Hepatocyte (in vitro differentiated cells): ENCODE data around the gene FAM219B. TPM values are rescaled to one million over a fixed set of nuclear protein-coding genes. Genes with fewer than 3 reads are reported as not detected.

Experiments
- DNase-seq: peaks from one replicate; pipeline ENCODE4 v3.0.0-alpha.2; 2016; ENCODE audit warnings: low spot score
- H2AFZ ChIP-seq: fragments of 200-600 bp; sonication (generic); 2 replicates; pipeline ENCODE4 v1.6.0; 2016; ENCODE audit warnings: antibody characterized with exemption, mild to moderate bottlenecking
- H3K27ac ChIP-seq: fragments of 200-600 bp; sonication (generic); 2 replicates; pipeline ENCODE4 v1.5.1; 2016; ENCODE audit warnings: mild to moderate bottlenecking
- H3K27me3 ChIP-seq: fragments of 200-600 bp; sonication (generic); 2 replicates; pipeline ENCODE4 v1.6.1; 2016
- H3K36me3 ChIP-seq: fragments of 200-600 bp; sonication (generic); replicated peaks from 2 replicates; pipeline ENCODE4 v1.5.1; 2016; ENCODE audit warnings: low read depth; ENCODE audit not compliant: insufficient read depth
- H3K4me1 ChIP-seq: fragments of 200-600 bp; sonication (generic); 2 replicates; pipeline ENCODE4 v1.5.1; 2016; ENCODE audit warnings: mild to moderate bottlenecking, moderate library complexity; ENCODE audit not compliant: insufficient read depth
- H3K4me2 ChIP-seq: fragments of 200-600 bp; sonication (generic); 2 replicates; pipeline ENCODE4 v1.6.0; 2016
- H3K4me3 ChIP-seq: fragments of 200-600 bp; sonication (generic); 2 replicates; pipeline ENCODE4 v1.5.1; 2016; ENCODE audit warnings: mild to moderate bottlenecking
- H3K79me2 ChIP-seq: fragments of 200-600 bp; sonication (generic); 2 replicates; pipeline ENCODE4 v1.6.0; 2017; ENCODE audit warnings: mild to moderate bottlenecking
- H3K9me2 ChIP-seq: fragments of 200-600 bp; sonication (generic); replicated peaks from 2 replicates; pipeline ENCODE4 v1.6.0; 2017; ENCODE audit warnings: mild to moderate bottlenecking; ENCODE audit not compliant: insufficient read depth
- H3K9me3 ChIP-seq: fragments of 200-600 bp; sonication (generic); 2 replicates; pipeline ENCODE4 v1.5.1; 2016; ENCODE audit warnings: low read depth, mild to moderate bottlenecking
- H4K20me1 ChIP-seq: fragments of 200-600 bp; sonication (generic); 2 replicates; pipeline ENCODE4 v1.6.0; 2016; ENCODE audit warnings: mild to moderate bottlenecking; ENCODE audit not compliant: insufficient read depth, poor library complexity, severe bottlenecking
- EZH2 ChIP-seq: fragments of 200-600 bp; sonication (generic); IDR thresholded peaks from 2 replicates; pipeline ENCODE4 v1.6.1; 2016; ENCODE audit warnings: antibody characterized with exemption, mild to moderate bottlenecking, borderline replicate concordance
- EZH2phosphoT487 ChIP-seq: fragments of 200-600 bp; sonication (generic); IDR thresholded peaks from one replicate; pipeline ENCODE4 v1.6.1; 2018; ENCODE audit warnings: antibody characterized with exemption, mild to moderate bottlenecking, low read depth, moderate library complexity; ENCODE audit not compliant: unreplicated experiment, severe bottlenecking
- WGBS: methylation state at CpG from one replicate; pipeline ENCODE4 v1.1.6; 2016; ENCODE audit warnings: low lambda C conversion rate; ENCODE audit errors: missing lambda C conversion rate; 5-methylcytosine and 5-hydroxymethylcytosine counted together
- polyA plus RNA-seq: library from polyadenylated mRNA; unstranded; fragments of >200 nt; fragmentation: Nextera tagmentation; extraction: Ambion mirVana; gene quantifications from 2 replicates; pipeline ENCODE4 v1.2.1, GENCODE V29; 2016
- total RNA-seq: library from RNA; depleted of rRNA; stranded (reverse); fragments of >200 nt; gene quantifications from 2 replicates; pipeline ENCODE4 v1.2.3, GENCODE V29; 2014
- TF ChIP-seq, protein P1 (sequence below): fragments of 200-600 bp; sonication (generic); IDR thresholded peaks from 2 replicates; pipeline ENCODE4 v1.5.1; 2016; ENCODE audit warnings: antibody characterized with exemption, mild to moderate bottlenecking; ENCODE audit not compliant: poor library complexity

FAM219B gene
- total and polyA plus RNA-seq, 2 experiments from 2014 or later, result 35.9 to 36.9 TPM

DNA sequence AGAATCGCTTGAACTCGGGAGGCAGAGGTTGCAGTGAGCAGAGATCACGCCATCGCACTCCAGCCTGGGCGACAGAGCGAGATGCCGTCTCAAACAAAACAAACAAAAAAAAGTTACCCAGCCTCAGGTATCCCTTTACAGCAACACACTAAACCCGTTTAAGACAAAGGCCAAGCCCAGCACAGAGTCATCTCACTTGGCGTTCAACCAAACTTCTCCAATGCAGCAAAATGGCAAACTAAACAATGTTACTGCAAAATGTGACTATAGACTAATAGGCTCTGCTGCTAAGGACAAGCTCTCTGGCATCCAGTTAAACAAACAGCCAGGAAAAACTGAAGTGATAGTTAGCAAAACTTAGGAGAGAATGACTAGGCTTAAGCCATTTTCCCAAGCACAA, 6.4 kb upstream of the FAM219B start:
- Histone ChIP-seq H3K36me3 (no peaks in the 10 kb centered on the region), H4K20me1 (no peaks in the 10 kb centered on the region), H2AFZ (no peak overlapping the region), H3K27ac (no peak overlapping the region), H3K9me3 (no peaks in the 10 kb centered on the region), H3K27me3 (no peaks in the 10 kb centered on the region), H3K4me2 (no peak overlapping the region), H3K4me3 (no peak overlapping the region), H3K4me1 (no peaks in the 10 kb centered on the region), H3K79me2 (no peaks in the 10 kb centered on the region), H3K9me2 (no peaks in the 10 kb centered on the region)
- no peak for DNase-seq
- 97% methylated on average over 9 of the region's 9 CpGs for WGBS
- TF ChIP-seq EZH2, result no peak
- TF ChIP-seq EZH2phosphoT487, result no peak
- TF ChIP-seq, protein P1, sequence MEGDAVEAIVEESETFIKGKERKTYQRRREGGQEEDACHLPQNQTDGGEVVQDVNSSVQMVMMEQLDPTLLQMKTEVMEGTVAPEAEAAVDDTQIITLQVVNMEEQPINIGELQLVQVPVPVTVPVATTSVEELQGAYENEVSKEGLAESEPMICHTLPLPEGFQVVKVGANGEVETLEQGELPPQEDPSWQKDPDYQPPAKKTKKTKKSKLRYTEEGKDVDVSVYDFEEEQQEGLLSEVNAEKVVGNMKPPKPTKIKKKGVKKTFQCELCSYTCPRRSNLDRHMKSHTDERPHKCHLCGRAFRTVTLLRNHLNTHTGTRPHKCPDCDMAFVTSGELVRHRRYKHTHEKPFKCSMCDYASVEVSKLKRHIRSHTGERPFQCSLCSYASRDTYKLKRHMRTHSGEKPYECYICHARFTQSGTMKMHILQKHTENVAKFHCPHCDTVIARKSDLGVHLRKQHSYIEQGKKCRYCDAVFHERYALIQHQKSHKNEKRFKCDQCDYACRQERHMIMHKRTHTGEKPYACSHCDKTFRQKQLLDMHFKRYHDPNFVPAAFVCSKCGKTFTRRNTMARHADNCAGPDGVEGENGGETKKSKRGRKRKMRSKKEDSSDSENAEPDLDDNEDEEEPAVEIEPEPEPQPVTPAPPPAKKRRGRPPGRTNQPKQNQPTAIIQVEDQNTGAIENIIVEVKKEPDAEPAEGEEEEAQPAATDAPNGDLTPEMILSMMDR, result no peak

DNA sequence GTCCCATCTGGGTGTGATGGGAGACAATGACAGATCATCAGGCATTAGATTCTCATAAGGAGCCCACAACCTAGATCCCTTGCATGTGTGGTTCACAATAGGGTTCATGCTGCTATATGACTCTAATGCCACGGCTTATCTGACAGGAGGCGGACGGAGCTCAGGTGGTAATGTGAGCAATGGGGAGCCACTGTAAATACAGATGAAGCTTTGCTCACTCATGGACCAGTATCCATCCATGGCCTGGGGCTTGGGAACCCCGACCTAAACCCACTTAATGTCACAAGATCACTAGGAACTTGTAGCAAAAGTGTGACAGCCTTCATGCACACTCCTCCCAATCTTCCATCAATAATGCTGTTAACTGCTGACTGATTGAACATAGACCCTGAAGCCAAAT, 2.0 kb upstream of the FAM219B start:
- no peaks in the 10 kb centered on the region for H3K9me3 ChIP-seq
- TF ChIP-seq, protein P1, result no peak
- no peak for TF ChIP-seq EZH2phosphoT487
- no peak for TF ChIP-seq EZH2
- no peaks in the 10 kb centered on the region for H3K9me2 ChIP-seq
- H4K20me1 ChIP-seq, result no peaks in the 10 kb centered on the region
- H3K27ac ChIP-seq, result no peak overlapping the region
- DNase-seq, result no peak
- peaks cover 17% of the 10 kb centered on the region for H3K4me1 ChIP-seq
- H3K4me3 ChIP-seq, result no peak overlapping the region
- 80% methylated on average over 4 of the region's 4 CpGs for WGBS
- no peaks in the 10 kb centered on the region for H3K27me3 ChIP-seq
- peaks cover 8% of the 10 kb centered on the region for H3K36me3 ChIP-seq
- no peak overlapping the region for H3K4me2 ChIP-seq
- no peak overlapping the region for H2AFZ ChIP-seq
- peaks cover 21% of the 10 kb centered on the region for H3K79me2 ChIP-seq

GRCh38 chr15:74907163-74907870, 666 bp upstream of the FAM219B start:
- H3K4me2 ChIP-seq, result peak overlapping the region; percentile 82
- H3K4me1 ChIP-seq, result peaks cover 17% of the 10 kb centered on the region
- peaks cover 8% of the 10 kb centered on the region for H3K36me3 ChIP-seq
- peaks cover 25% of the 10 kb centered on the region for H3K79me2 ChIP-seq
- H2AFZ ChIP-seq, result peak overlapping the region; percentile 64
- no peaks in the 10 kb centered on the region for H3K27me3 ChIP-seq
- no peaks in the 10 kb centered on the region for H3K9me2 ChIP-seq
- TF ChIP-seq, protein P1, result no peak
- no peak for TF ChIP-seq EZH2phosphoT487
- H4K20me1 ChIP-seq, result no peaks in the 10 kb centered on the region
- no peaks in the 10 kb centered on the region for H3K9me3 ChIP-seq
- H3K4me3 ChIP-seq, result peak overlapping the region; percentile 51
- no peak for DNase-seq
- 45% methylated on average over 8 of the region's 8 CpGs for WGBS
- peak overlapping the region; percentile 90 for H3K27ac ChIP-seq
